Vagina (tissue), 2 donors: ENCODE data around the gene NAA80.

Experiments used
- CTCF ChIP-seq, 3 experiments: fragments of 450-650 bp in 2 of 3; fragments of 200-600 bp in 1 of 3; sonication (generic) in 1 of 3; IDR thresholded peaks; one replicate each; pipeline ENCODE4 v1.5.1; 2017 to 2019; ENCODE audit warnings: antibody characterized with exemption in 3 of 3, mild to moderate bottlenecking in 2 of 3, moderate library complexity in 2 of 3
- POLR2A ChIP-seq, 2 donors: fragments of 450-650 bp; IDR thresholded peaks; one replicate each; pipeline ENCODE4 v1.6.1; 2017; ENCODE audit warnings: antibody characterized with exemption in 2 of 2, mild to moderate bottlenecking in 2 of 2, moderate library complexity in 2 of 2

GRCh38 chr3:50287262-50287661 lies 11.9 kb downstream of the NAA80 start:
- TF ChIP-seq POLR2A (IDR thresholded peaks at IDR 0.05) (no peak), CTCF (IDR thresholded peaks at IDR 0.05) (no peak)
